HepG2 (cell line): ENCODE results near the gene SOWAHA. TPM values are rescaled to one million over a fixed set of nuclear protein-coding genes. Genes with fewer than 3 reads are reported as not detected.

Experiments
- ATAC-seq: fragments of 200-7000 bp; cut with Tn5 transposase; 3 replicates; pipeline ENCODE4 v1.9.1; 2020; ENCODE audit warnings: mild to moderate bottlenecking, moderate library complexity
- BruUV-seq: library from RNA; stranded (reverse); fragments of 400-500 nt; replicated peaks from 2 replicates; lab custom pipeline; 2021; lab: Mats Ljungman, UMichigan
- CTCF ChIA-PET: fragments of 300-600 bp; formaldehyde crosslinking; extraction: SDS; loops from one replicate; lab custom pipeline; 2021; ENCODE audit warnings: low total read pairs, inconsistent platforms, low intra/inter-chr PET ratio; lab: Yijun Ruan, JAX
- POLR2A ChIA-PET: fragments of 350-600 bp; sonication (Branson Sonifier 250); formaldehyde crosslinking; loops from one replicate; lab custom pipeline; 2020; ENCODE audit warnings: antibody characterized with exemption, inconsistent platforms; lab: Yijun Ruan, JAX
- DNase-seq: peaks from one replicate; pipeline ENCODE4 v3.0.0-alpha.2; 2015; ENCODE audit warnings: low spot score
- FAIRE-seq: peaks from 3 replicates; lab custom pipeline; 2011; peaks lifted over from hg19 to GRCh38; lab: Jason Lieb, UNC
- H2AFZ ChIP-seq: one replicate; pipeline ENCODE4 v1.6.1; 2011; ENCODE audit warnings: low read length, inconsistent platforms
- H3K27ac ChIP-seq: fragments of 300-600 bp; 3 replicates; pipeline ENCODE4 v1.8.0; 2011; ENCODE audit warnings: mixed run types, mild to moderate bottlenecking, mixed read lengths, low read length, inconsistent platforms; ENCODE audit not compliant: insufficient read depth; ENCODE audit errors: extremely low read length
- H3K27me3 ChIP-seq, 2 experiments: fragments of 200-600 bp in 1 of 2; 2 replicates in 1 of 2; 3 replicates in 1 of 2; pipeline versions ENCODE4 v1.6.0 to v1.8.0; 2011; ENCODE audit warnings: low read length in 2 of 2, mild to moderate bottlenecking in 2 of 2, moderate library complexity in 2 of 2, inconsistent platforms in 1 of 2; ENCODE audit not compliant: insufficient read depth in 2 of 2, control insufficient read depth in 1 of 2
- H3K36me3 ChIP-seq, 2 experiments: fragments of 200-600 bp in 1 of 2; replicated peaks in 1 of 2; 2 replicates in 1 of 2; 3 replicates in 1 of 2; pipeline versions ENCODE4 v1.5.1 to v1.8.0; 2011; ENCODE audit warnings: low read length in 2 of 2, inconsistent platforms in 1 of 2; ENCODE audit not compliant: insufficient read depth in 2 of 2, control insufficient read depth in 1 of 2
- H3K4me1 ChIP-seq: 2 replicates; pipeline ENCODE4 v1.5.1; 2012; ENCODE audit warnings: low read length, inconsistent platforms; ENCODE audit not compliant: insufficient read depth
- H3K4me2 ChIP-seq: 2 replicates; pipeline ENCODE4 v1.6.0; 2011; ENCODE audit warnings: low read depth, low read length, inconsistent platforms
- H3K4me3 ChIP-seq, 3 experiments: fragments of 200-600 bp in 1 of 3; sonication (generic), shearing (Covaris generic) in 1 of 3; replicated peaks in 1 of 3; 2 replicates each; pipeline ENCODE4 v1.5.1; 2011 to 2016; ENCODE audit warnings: low read length in 3 of 3, inconsistent platforms in 2 of 3, low read depth in 2 of 3, mild to moderate bottlenecking in 2 of 3, control low read depth in 1 of 3, mixed read lengths in 1 of 3; ENCODE audit not compliant: insufficient read depth in 1 of 3
- H3K79me2 ChIP-seq: one replicate; pipeline ENCODE4 v1.6.1; 2011; ENCODE audit warnings: low read length, inconsistent platforms; ENCODE audit not compliant: insufficient read depth
- H3K9ac ChIP-seq: 2 replicates; pipeline ENCODE4 v1.6.0; 2011; ENCODE audit warnings: mild to moderate bottlenecking, low read depth, low read length, inconsistent platforms; ENCODE audit not compliant: insufficient read depth
- H3K9me3 ChIP-seq: 2 replicates; pipeline ENCODE4 v1.5.1; 2012; ENCODE audit warnings: mild to moderate bottlenecking, low read length
- H4K20me1 ChIP-seq: 2 replicates; pipeline ENCODE4 v1.6.0; 2011; ENCODE audit warnings: inconsistent platforms, mild to moderate bottlenecking, low read length, moderate library complexity; ENCODE audit not compliant: insufficient read depth
- ELF3 ChIP-seq: IDR thresholded peaks from 2 replicates; pipeline ENCODE4 v1.6.1; 2016; ENCODE audit warnings: missing genetic modification reagents, missing compliant biosample characterization
- KMT2B ChIP-seq: IDR thresholded peaks from 2 replicates; pipeline ENCODE4 v1.6.1; 2016; ENCODE audit warnings: missing genetic modification reagents, missing compliant biosample characterization
- PLRG1 ChIP-seq: fragments of 450-650 bp; conservative IDR thresholded peaks from 2 replicates; pipeline ENCODE4 v1.6.1; 2016
- RBAK ChIP-seq: sonication (generic); formaldehyde crosslinking; IDR thresholded peaks from 2 replicates; pipeline ENCODE4 v1.5.1; 2020; ENCODE audit warnings: mild to moderate bottlenecking, missing genetic modification reagents
- SNAPC5 ChIP-seq: sonication (generic); formaldehyde crosslinking; IDR thresholded peaks from 2 replicates; pipeline ENCODE4 v1.8.1; 2023; ENCODE audit warnings: mild to moderate bottlenecking, missing genetic modification reagents, borderline replicate concordance
- SP2 ChIP-seq: sonication (generic); formaldehyde crosslinking; IDR thresholded peaks from 2 replicates; pipeline ENCODE4 v1.5.1; 2020; ENCODE audit warnings: mild to moderate bottlenecking, missing genetic modification reagents
- STAG1 ChIP-seq: sonication (generic); formaldehyde crosslinking; IDR thresholded peaks from 2 replicates; pipeline ENCODE4 v1.4.0; 2020; ENCODE audit warnings: missing genetic modification reagents
- SYNCRIP ChIP-seq: fragments of 200-400 bp; formaldehyde crosslinking; IDR thresholded peaks from 2 replicates; pipeline ENCODE4 v1.6.1; 2018; ENCODE audit warnings: mild to moderate bottlenecking, low read depth, low read length; ENCODE audit not compliant: insufficient read depth
- TCF7 ChIP-seq: sonication (generic); IDR thresholded peaks from 2 replicates; pipeline ENCODE4 v1.6.1; 2016; ENCODE audit warnings: antibody characterized with exemption, low read depth
- ZGPAT ChIP-seq: IDR thresholded peaks from 2 replicates; pipeline ENCODE4 v1.6.1; 2016; ENCODE audit warnings: mild to moderate bottlenecking
- ZNF17 ChIP-seq: sonication (generic); formaldehyde crosslinking; IDR thresholded peaks from 2 replicates; pipeline ENCODE4 v1.5.0; 2020; ENCODE audit warnings: mild to moderate bottlenecking, missing genetic modification reagents
- ZNF276 ChIP-seq: sonication (generic); formaldehyde crosslinking; IDR thresholded peaks from 2 replicates; pipeline ENCODE4 v1.4.0; 2020; ENCODE audit warnings: mild to moderate bottlenecking, low read depth, missing genetic modification reagents
- ZNF589 ChIP-seq: sonication (generic); formaldehyde crosslinking; conservative IDR thresholded peaks from 2 replicates; pipeline ENCODE4 v1.8.0; 2022; ENCODE audit warnings: mild to moderate bottlenecking, moderate library complexity, missing genetic modification reagents
- WGBS: methylation state at CpG from one replicate; pipeline ENCODE4 v1.1.6; 2017; ENCODE audit warnings: low lambda C conversion rate; 5-methylcytosine and 5-hydroxymethylcytosine counted together
- in situ Hi-C: cut with HindIII; loops from 2 replicates; pipeline ENCODE4 v1.10.0; 2017; ENCODE audit warnings: low pct_unique_long_range_greater_than_20kb; ENCODE audit not compliant: extremely low pct_ligation_motif_present
- intact Hi-C: fragments of 100-400 bp; cut with micrococcal nuclease; formaldehyde crosslinking; loops from one replicate; pipeline ENCODE4 v1.10.0; 2022; ENCODE audit not compliant: unreplicated experiment
- polyA plus RNA-seq, 8 experiments: library from polyadenylated mRNA; depleted of rRNA in 3 of 8; stranded (reverse) in 7 of 8; unstranded in 1 of 8; fragments of >200 nt; fragmentation: Illumina TruSeq in 4 of 8; extraction: Trizol in 4 of 8; gene quantifications; 2 replicates each; pipeline versions ENCODE4 v1.2.1 to v1.2.3, GENCODE V29; 2011 to 2016; ENCODE audit warnings: low read depth in 4 of 8, missing spikeins in 1 of 8, mixed read lengths in 1 of 8; ENCODE audit not compliant: insufficient read depth in 1 of 8
- total RNA-seq, 5 experiments: library from RNA; depleted of rRNA; stranded (reverse); fragments of >200 nt; fragmentation: Illumina TruSeq; extraction: Trizol; gene quantifications; 2 replicates each; pipeline ENCODE4 v1.2.3, GENCODE V29; 2016; ENCODE audit warnings: low read depth in 1 of 5
- TF ChIP-seq, protein P1 (sequence below): sonication (generic); formaldehyde crosslinking; conservative IDR thresholded peaks from 2 replicates; pipeline ENCODE4 v1.4.0; 2020; ENCODE audit warnings: mild to moderate bottlenecking, missing genetic modification reagents, moderate library complexity

The SOWAHA gene
- total and polyA plus RNA-seq, 2 of the 13 experiments (the other 11 are each of a cell fraction or from before 2014, with no cell fraction given): 0.95 to 1.9 TPM

GRCh38 chr5:132788508-132788907 lies 24.6 kb upstream of the SOWAHA start:
- Histone ChIP-seq H3K36me3 (no peaks in the 10 kb centered on the region; a peak in 2 of 5 replicates), H3K4me3 (no peak overlapping the region), H4K20me1 (no peaks in the 10 kb centered on the region), H3K4me1 (peaks cover 21% of the 10 kb centered on the region; the same call in 1 of the 2 replicates), H3K79me2 (no peaks in the 10 kb centered on the region), H3K9ac (no peak overlapping the region), H3K9me3 (no peaks in the 10 kb centered on the region), H3K27me3 (no peaks in the 10 kb centered on the region), H2AFZ (no peak overlapping the region), H3K27ac (no peak overlapping the region), H3K4me2 (no peak overlapping the region)
- ATAC-seq: no peak
- no TSS peak for BruUV-seq
- ChIA-PET POLR2A (no interaction called here), CTCF (no interaction called here)
- in situ Hi-C loops (no loop called here), intact Hi-C loops (no loop called here)
- DNase-seq: no peak
- TF ChIP-seq ZNF276 (CRISPR knock-in tag) (no peak), ZNF17 (CRISPR knock-in tag) (no peak), STAG1 (no peak), SNAPC5 (CRISPR knock-in tag) (no peak), TCF7 (no peak), ZGPAT (CRISPR knock-in tag) (no peak), KMT2B (CRISPR knock-in tag) (no peak), ZNF589 (CRISPR knock-in tag) (no peak), ELF3 (CRISPR knock-in tag) (no peak), SP2 (no peak), PLRG1 (no peak), RBAK (CRISPR knock-in tag) (no peak), SYNCRIP (no peak)
- TF ChIP-seq, protein P1, sequence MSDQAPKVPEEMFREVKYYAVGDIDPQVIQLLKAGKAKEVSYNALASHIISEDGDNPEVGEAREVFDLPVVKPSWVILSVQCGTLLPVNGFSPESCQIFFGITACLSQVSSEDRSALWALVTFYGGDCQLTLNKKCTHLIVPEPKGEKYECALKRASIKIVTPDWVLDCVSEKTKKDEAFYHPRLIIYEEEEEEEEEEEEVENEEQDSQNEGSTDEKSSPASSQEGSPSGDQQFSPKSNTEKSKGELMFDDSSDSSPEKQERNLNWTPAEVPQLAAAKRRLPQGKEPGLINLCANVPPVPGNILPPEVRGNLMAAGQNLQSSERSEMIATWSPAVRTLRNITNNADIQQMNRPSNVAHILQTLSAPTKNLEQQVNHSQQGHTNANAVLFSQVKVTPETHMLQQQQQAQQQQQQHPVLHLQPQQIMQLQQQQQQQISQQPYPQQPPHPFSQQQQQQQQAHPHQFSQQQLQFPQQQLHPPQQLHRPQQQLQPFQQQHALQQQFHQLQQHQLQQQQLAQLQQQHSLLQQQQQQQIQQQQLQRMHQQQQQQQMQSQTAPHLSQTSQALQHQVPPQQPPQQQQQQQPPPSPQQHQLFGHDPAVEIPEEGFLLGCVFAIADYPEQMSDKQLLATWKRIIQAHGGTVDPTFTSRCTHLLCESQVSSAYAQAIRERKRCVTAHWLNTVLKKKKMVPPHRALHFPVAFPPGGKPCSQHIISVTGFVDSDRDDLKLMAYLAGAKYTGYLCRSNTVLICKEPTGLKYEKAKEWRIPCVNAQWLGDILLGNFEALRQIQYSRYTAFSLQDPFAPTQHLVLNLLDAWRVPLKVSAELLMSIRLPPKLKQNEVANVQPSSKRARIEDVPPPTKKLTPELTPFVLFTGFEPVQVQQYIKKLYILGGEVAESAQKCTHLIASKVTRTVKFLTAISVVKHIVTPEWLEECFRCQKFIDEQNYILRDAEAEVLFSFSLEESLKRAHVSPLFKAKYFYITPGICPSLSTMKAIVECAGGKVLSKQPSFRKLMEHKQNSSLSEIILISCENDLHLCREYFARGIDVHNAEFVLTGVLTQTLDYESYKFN (CRISPR knock-in tag): no peak
- FAIRE-seq: no peak
- WGBS: 100% methylated on average over 1 of the region's 1 CpG
